Measurements from ENCODE around the gene CELF5.
A peak's percentile ranks its signal among the peaks of the same experiment; 100 is the strongest.

Gene CELF5

DNA sequence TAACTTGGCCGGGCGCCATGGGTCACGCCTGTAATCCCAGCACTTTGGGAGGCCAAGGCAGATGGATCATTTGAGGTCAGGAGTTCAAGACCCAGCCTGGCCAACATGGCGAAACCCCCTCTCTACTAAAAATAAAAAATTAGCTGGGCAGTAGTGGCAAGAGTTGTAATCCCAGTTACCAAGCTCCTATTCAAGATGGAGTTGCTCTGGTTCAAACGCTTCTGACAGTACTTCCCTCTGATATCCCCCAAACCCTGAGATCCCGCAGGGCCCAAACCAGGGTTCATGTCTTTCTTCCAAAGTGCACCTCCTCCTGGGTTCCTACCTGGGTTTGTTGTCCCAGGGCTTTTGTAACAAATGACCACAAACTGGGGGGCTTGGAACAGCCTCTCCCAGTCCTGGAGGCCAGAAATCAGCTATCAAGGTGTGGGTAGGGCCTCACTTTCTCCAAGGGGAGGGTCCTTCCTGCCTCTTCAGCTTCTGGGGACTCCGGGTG lies 13.7 kb downstream of the CELF5 start:
- DNase-seq: no peak

DNA sequence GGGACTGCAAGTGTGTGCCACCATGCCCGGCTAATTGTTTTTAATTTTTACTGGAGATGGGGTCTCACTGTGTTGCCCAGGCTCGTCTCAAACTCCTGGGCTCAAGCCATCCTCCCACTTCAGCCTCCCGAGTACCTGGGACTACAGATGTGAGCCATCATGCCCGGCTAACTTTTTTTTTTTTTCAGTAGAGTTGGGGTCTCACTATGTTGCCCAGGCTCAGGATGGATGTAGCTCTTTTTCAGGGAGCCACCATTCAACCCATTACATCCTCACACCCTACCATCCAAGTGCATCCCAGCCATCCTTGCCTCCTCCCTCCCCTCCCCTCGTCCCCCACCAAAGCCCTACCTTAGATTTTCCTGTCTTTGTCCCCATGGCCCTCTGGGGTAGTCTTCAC lies 14.9 kb downstream of the CELF5 start:
- no peak for DNase-seq

GRCh38 chr19:3243819-3244700 lies 19.6 kb downstream of the CELF5 start:
- DNase-seq: peak in 3 of 56 donors; percentile 1 to 11 (median 11)

DNA sequence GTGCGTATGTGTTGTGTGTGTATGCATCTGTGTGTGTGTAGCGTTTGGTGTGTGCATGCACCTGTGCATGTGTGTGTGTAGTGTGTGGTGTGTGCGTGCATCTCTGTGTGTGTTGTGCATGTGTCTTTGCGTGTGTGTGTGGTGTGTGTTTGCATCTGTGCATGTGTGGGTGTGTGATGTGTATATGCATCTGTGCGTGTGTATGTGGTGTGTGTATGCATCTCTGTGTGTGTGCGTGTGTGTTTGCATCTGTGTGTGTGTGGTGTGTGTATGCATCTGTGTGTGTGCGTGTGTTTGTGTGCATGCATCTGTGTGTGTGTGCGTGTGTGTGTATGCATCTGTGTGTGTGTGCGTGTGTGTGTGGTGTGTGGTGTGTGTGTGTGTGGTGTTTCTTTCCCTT lies 20.6 kb downstream of the CELF5 start:
- DNase-seq: no peak

DNA sequence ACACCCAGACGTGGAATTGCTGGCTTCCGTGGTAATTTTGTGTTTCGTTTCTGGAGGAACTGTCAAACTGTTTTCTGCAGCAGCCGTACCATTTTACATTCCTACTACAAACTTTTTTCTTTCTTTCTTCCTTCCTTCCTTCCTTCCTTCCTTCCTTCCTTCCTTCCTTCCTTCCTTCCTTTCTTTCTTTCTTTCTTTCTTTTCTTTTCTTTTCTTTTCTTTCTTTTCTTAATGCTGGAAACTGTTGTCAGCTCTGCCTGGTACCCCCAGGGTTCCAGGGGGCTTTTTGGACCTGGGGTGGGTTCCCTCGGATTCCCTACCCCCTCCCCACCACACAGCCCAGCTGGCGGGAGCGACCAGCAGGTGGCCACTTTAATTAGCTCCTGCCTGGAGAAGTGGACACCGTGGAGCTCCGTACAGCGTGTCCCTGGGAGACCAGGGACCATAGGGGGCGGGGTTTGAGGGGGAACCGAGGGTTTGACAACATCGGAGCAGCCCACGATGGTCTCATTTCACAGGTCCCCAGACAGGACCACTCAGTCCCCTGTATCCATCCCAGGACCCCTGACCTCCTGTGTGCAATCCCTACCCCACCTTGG lies 24.4 kb downstream of the CELF5 start:
- no peak for DNase-seq

DNA sequence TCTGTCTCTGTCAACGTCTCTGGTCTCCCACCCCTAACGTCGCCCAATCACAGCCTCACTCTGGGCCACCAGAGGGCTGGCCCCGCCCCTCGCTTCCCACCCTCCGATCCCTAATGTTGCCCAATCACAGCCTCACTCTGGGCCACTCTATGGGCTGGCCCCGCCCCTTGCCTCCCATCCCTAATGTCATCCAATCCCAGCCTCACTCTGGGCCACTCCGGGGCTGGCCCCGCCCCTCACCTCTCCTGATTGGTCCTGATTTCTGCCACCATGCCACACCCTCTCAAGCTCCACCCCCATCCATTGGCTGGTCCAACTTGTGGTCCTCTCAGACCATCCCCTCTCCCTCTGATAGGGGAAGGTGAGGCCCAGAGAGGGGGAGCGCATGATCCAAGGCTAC lies 24.9 kb downstream of the CELF5 start:
- DNase-seq: peak in 1 of 56 donors; percentile 27

DNA sequence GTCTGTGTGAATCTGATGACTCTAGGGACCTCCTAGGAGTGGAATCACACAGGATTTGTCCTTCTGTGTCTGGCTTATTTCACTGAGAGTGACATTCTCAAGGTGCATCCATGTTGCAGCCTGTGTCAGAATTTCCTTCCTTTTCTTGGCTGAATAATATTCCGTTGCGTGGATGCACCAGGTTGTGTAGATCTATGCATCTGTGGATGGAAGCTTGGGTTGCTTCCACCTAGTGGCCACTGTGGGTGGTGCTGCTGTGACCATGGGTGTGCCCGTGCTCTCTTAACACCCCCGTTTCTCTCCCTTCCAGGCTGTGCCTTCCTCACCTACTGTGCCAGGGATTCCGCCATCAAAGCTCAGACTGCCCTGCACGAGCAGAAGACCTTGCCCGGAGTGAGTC lies 26.2 kb downstream of the CELF5 start:
- DNase-seq: no peak

DNA sequence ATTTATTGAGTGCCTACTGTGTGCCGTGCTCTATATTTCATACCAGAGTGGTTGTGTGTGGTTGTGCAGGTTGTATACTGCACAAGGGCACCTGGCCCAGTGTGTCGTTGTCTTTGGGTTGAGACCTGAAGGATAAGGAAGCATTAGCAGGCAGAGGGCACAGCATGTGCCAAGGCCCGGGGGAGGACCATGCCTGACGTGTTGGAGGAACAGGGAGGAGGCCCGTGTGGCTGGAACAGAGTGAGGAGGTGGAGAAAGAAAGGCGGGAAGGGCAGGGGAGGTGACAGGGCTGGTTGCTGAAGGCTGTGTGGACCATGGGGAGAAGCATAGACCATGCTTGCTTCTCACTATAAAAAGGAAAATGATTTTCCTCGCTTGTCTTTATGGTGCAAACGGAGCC lies 26.8 kb downstream of the CELF5 start:
- DNase-seq: no peak

GRCh38 chr19:3252650-3253049 lies 28.2 kb downstream of the CELF5 start:
- no peak for DNase-seq

- no peak for DNase-seq
Observed at GRCh38 chr19:3253270-3253669, 28.8 kb downstream of the CELF5 start.

- DNase-seq: no peak
Observed at GRCh38 chr19:3254520-3254919, 30.1 kb downstream of the CELF5 start.

- no peak for DNase-seq
Observed at GRCh38 chr19:3257071-3257470, 32.6 kb downstream of the CELF5 start.

- DNase-seq: no peak
Observed at GRCh38 chr19:3262362-3262761, 37.9 kb downstream of the CELF5 start.

GRCh38 chr19:3263866-3264265 lies 39.4 kb downstream of the CELF5 start:
- no peak for DNase-seq

GRCh38 chr19:3265432-3265831 lies 41.0 kb downstream of the CELF5 start:
- DNase-seq: no peak

DNA sequence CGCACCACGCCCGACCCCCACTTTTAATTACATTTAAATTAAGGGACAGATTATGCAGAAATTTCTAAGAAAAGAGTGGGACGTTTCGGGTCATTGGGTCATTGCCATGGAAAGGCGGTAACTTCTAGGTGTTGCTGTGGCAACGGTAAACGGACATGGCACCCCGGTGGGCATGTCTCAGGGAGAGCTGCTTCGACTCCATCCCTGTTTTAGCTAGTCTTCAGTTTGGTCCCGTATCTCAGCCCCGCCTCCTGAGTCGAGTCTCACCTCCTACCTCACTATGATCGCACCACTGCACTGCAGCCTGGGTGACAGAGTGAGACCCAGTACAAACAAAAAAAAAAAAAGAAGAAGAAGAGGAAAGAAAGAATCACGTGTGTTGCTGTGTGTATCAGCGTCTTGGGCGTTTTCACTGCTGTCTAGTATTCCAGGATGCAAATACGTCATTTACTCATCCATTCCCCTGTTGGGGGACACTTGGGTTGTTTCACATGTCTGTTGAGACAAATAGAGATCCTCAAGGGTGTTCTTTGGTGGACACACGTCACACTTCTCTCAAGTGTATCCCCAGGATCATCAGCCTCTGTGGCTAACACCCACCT lies 41.7 kb downstream of the CELF5 start:
- DNase-seq: no peak

GRCh38 chr19:3266792-3267514 lies 42.5 kb downstream of the CELF5 start:
- peak in 37 of 56 donors; percentile 10 to 83 (median 41) for DNase-seq

GRCh38 chr19:3268326-3268725 lies 43.9 kb downstream of the CELF5 start:
- peak in 15 of 56 donors; percentile 8 to 66 (median 20) for DNase-seq

DNA sequence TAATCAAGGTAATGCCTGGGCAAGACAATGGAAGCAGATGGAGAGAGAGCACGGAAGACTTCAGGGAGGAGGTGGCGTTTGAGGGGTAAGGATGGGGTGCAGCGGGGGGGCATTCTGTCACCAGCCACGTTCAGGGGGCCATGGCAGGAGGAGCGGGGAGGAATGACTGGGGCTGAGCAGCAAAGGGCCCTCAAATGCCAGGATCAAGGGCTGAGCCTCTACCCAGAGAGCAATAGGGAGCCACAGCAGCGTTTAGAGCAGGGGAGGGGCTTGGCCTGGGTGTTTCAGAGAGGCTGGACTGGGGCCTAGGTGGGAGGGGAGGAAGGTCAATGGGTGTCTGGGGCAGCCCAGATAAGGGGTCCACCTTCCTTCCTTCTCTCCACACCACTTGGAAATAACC lies 44.3 kb downstream of the CELF5 start:
- no peak for DNase-seq

GRCh38 chr19:3269916-3270671 lies 45.6 kb downstream of the CELF5 start:
- DNase-seq: no peak

DNA sequence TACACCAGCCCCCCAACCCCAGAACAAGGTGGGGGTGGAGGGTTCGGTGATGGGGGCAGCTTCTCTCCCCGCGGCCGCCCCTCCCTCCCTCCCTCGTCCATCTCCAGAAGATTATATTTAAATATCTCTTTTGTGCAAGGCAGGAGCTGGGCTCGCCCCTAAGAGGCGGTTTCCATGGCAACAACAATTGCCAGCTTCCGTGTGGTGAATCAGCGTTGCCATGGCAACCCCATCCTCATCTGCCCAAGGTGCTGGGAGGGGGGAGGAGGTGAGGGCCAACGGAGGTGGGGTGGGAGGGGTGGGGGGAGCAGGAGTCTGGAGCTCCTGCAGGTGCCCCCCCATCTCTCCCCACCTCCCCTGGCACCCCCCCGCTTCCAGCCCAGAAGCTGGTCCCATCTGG lies 46.4 kb downstream of the CELF5 start:
- DNase-seq: peak in 45 of 56 donors; percentile 10 to 86 (median 54)
